DLD1 (cell line): ENCODE measurements around the gene PAM.

Experiments used
- in situ Hi-C: cut with HindIII; loops from 2 replicates; pipeline ENCODE4 v1.10.0; 2017; ENCODE audit warnings: low sequenced_read_pairs

Gene PAM

GRCh38 chr5:102777099-102777498 lies 22.0 kb downstream of the PAM start:
- in situ Hi-C loops: no loop called here

GRCh38 chr5:102778478-102778877 lies 23.4 kb downstream of the PAM start:
- in situ Hi-C loops: no loop called here

- in situ Hi-C loops: no loop called here
Measured at GRCh38 chr5:102781359-102781758, 26.3 kb downstream of the PAM start.

GRCh38 chr5:102781786-102782185 lies 26.7 kb downstream of the PAM start:
- in situ Hi-C loops: no loop called here

- in situ Hi-C loops: no loop called here
Measured at GRCh38 chr5:102782217-102782872, 27.2 kb downstream of the PAM start.

- in situ Hi-C loops: no loop called here
Measured at GRCh38 chr5:102787134-102787533, 32.0 kb downstream of the PAM start.

- in situ Hi-C loops: no loop called here
Measured at GRCh38 chr5:102788788-102789187, 33.7 kb downstream of the PAM start.

- in situ Hi-C loops: no loop called here
Measured at GRCh38 chr5:102789469-102789868, 34.4 kb downstream of the PAM start.

- in situ Hi-C loops: no loop called here
Measured at GRCh38 chr5:102790748-102791147, 35.6 kb downstream of the PAM start.

- in situ Hi-C loops: no loop called here
Measured at GRCh38 chr5:102792705-102793104, 37.6 kb downstream of the PAM start.

GRCh38 chr5:102794047-102794446 lies 38.9 kb downstream of the PAM start:
- in situ Hi-C loops: no loop called here

GRCh38 chr5:102794677-102795331 lies 39.7 kb downstream of the PAM start:
- in situ Hi-C loops: no loop called here

- in situ Hi-C loops: no loop called here
Measured at GRCh38 chr5:102795526-102795925, 40.4 kb downstream of the PAM start.

- in situ Hi-C loops: no loop called here
Measured at GRCh38 chr5:102796009-102796408, 40.9 kb downstream of the PAM start.

- in situ Hi-C loops: no loop called here
Measured at GRCh38 chr5:102796498-102796897, 41.4 kb downstream of the PAM start.

GRCh38 chr5:102797322-102797884 lies 42.3 kb downstream of the PAM start:
- in situ Hi-C loops: no loop called here

GRCh38 chr5:102798104-102798785 lies 43.1 kb downstream of the PAM start:
- in situ Hi-C loops: no loop called here

GRCh38 chr5:102799017-102799416 lies 43.9 kb downstream of the PAM start:
- in situ Hi-C loops: no loop called here

GRCh38 chr5:102800427-102800826 lies 45.3 kb downstream of the PAM start:
- in situ Hi-C loops: no loop called here

- in situ Hi-C loops: no loop called here
Measured at GRCh38 chr5:102801371-102801770, 46.3 kb downstream of the PAM start.

- in situ Hi-C loops: no loop called here
Measured at GRCh38 chr5:102802708-102803458, 47.8 kb downstream of the PAM start.
